ENCODE measurements around the gene CHMP1A.
A peak's percentile ranks its signal among the peaks of the same experiment; 100 is the strongest.
"Not testable (repeated sequence)": the region's sequence is repeated elsewhere in the genome, so short reads cannot be mapped to it uniquely, and the experiment has no call there.

The CHMP1A gene

DNA sequence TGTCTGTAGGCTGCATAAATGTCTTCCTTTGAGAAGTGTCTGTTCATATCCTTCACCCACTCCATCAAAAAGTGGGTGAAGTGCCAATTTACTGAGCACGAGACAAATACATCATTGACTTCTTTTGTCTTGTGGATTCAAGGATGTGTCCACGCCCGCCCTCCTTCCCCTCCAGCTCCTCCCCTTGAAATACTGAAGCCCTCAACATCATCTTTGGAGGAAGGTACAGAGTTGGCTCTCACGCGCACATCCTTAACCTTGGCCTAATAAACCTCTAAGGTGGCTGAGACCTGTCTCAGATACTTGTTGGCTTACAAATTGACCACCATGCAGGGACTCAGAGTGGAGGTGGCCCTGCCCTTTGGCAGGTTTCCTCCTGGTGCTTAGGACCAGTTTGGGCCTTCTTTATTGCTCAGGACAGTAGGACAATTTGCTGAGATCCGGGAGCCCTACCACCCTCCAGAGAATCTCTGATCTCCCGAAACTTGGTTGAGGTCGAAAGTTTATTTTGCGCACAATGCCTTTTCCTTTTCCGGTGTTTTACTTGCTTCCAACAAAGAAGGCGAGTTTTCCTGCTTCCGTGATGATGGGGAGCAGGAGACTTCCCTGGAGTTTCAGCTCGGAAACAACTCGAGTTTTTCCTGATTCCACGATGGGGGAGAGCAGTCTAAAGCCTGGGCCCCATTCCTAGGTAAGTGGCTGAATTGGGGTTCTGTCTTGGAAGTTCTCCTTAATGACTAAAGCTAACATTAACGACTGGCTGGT is 14.9 kb upstream of the CHMP1A start:
- Mint-ChIP-seq H3K4me3 (no peak overlapping the region), H3K9me3 (no peaks in the 10 kb centered on the region), H3K27ac (no peak overlapping the region), H3K36me3 (no peaks in the 10 kb centered on the region), H3K27me3 (no peaks in the 10 kb centered on the region), H3K4me1 (peaks cover 11% of the 10 kb centered on the region)

DNA sequence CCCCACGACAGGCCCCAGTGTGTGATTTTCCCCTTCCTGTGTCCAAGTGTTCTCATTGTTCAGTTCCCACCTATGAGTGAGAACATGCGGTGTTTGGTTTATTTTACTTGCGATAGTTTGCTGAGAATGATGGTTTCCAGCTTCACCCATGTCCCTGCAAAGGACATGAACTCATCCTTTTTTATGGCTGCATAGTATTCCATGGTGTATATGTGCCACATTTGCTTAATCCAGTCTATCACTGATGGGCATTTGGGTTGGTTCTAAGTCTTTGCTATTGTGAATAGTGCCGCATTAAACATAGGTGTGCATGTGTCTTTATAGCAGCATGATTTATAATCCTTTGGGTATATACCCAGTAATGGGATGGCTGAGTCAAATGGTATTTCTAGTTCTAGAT is 14.1 kb upstream of the CHMP1A start:
- H3K27me3 Mint-ChIP-seq, H3K9me3 Mint-ChIP-seq, H3K36me3 Mint-ChIP-seq, H3K4me3 Mint-ChIP-seq, H3K27ac Mint-ChIP-seq: not testable (repeated sequence)
- peaks cover 11% of the 10 kb centered on the region for H3K4me1 Mint-ChIP-seq

DNA sequence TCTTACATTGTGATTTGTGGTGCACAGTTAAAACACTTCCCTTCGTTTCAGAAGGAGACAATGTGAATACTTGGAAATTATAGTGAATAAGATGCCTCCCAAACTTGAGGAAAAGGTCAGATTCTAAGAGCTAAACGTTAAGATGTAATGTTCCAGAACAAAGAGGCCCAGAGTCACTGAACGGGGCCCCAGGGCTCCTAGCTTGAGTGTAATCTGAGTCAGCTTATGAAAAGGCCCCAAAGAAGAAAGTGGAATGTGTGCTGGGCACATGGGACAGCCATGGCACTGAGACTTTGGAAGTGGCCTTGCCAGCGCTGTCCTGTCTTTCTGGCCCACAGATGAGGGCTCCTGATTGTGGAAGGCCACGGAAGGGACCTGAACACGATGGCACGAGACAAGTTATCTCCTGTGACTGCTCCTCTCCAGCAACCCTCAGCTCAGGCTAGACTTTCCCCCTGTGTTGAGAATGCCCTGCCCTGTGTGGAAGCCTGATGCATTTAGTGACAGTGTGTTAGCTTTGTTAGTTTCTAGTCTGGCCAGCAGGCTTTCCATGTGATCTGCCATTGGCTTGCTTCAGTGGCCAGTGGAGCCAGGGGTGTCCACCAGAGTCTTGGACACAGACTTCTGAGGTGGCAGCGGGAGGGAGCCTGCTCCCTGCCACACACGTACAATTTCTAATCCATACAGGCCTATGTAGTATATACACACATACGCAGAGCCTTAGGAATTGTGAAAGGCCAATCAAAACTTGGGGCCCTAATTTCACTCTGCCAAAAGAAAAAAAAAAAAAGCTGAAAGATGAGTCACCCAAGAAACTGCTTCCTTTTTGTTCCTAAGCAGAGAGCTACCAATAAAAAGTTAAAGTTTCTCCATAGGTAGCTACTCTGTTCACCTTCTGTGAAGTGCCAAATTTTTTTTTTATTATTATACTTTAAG is 13.3 kb upstream of the CHMP1A start:
- no peaks in the 10 kb centered on the region for H3K27me3 Mint-ChIP-seq
- no peaks in the 10 kb centered on the region for H3K36me3 Mint-ChIP-seq
- peak overlapping the region; percentile 46 for H3K27ac Mint-ChIP-seq
- H3K4me3 Mint-ChIP-seq, result no peak overlapping the region
- no peaks in the 10 kb centered on the region for H3K9me3 Mint-ChIP-seq
- H3K4me1 Mint-ChIP-seq, result peaks cover 11% of the 10 kb centered on the region

DNA sequence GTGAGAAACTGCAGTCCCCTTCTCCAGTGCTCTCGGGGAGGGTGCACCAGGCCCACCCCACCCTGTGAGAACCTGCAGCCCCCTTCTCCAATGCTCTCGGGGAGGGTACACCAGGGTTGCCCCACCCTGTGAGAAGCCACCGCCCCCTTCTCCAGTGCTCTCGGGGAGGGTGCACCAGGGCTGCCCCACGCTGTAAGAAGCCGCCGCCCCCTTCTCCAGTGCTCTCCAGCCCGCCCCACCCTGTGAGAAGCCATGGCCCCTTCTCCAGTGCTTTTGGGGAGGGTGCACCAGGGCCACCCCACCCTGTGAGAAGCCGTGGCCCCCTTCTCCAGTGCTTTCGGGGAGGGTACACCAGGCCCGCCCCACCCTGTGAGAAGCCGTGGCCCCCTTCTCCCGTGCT is 12.2 kb upstream of the CHMP1A start:
- Mint-ChIP-seq H3K4me3 (no peak overlapping the region), H3K27ac (no peak overlapping the region), H3K4me1 (peaks cover 11% of the 10 kb centered on the region), H3K27me3 (no peaks in the 10 kb centered on the region), H3K36me3 (no peaks in the 10 kb centered on the region), H3K9me3 (no peaks in the 10 kb centered on the region)

DNA sequence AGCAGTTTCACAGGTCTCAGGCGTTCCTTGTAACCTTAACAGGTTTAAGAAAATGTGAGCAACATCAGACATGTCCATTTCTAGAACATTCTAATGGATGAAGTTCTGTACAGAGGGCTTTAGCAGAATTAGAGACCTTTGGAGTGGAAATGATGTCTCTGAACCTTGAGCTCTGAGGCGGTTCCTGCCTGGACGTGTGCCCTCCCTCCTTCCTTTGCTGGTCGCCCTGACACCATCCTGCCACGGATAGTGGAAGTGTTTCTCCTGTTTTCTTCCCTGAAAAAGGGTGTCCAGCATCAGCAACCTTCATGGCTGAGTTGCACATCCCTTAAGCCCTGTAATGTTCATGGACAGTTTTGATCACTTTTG is 11.3 kb upstream of the CHMP1A start:
- peaks cover 11% of the 10 kb centered on the region for H3K4me1 Mint-ChIP-seq
- H3K27me3 Mint-ChIP-seq, result no peaks in the 10 kb centered on the region
- H3K4me3 Mint-ChIP-seq, result no peak overlapping the region
- H3K36me3 Mint-ChIP-seq, result no peaks in the 10 kb centered on the region
- H3K27ac Mint-ChIP-seq, result no peak overlapping the region
- no peaks in the 10 kb centered on the region for H3K9me3 Mint-ChIP-seq

DNA sequence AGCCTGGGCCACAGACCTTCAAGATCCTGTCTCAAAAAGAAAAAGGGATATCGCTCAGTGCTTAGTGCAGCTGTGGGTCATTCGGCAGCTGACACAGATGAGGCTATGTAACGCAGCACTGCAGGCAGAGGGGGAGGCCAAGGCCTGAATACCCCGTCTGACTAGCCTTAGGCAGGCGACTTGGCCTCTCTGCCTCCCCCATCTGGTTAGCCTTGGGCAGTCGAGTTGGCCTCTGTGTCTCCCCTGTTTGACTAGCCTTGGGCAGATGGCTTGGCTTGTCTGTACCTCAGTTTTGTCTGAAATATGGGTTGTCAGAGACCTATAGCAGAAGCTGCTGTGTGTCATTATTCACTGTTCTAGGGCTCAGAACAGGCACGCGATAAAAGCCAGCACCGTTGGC is 10.1 kb upstream of the CHMP1A start:
- no peak overlapping the region for H3K27ac Mint-ChIP-seq
- no peak overlapping the region for H3K4me3 Mint-ChIP-seq
- peaks cover 11% of the 10 kb centered on the region for H3K4me1 Mint-ChIP-seq

DNA sequence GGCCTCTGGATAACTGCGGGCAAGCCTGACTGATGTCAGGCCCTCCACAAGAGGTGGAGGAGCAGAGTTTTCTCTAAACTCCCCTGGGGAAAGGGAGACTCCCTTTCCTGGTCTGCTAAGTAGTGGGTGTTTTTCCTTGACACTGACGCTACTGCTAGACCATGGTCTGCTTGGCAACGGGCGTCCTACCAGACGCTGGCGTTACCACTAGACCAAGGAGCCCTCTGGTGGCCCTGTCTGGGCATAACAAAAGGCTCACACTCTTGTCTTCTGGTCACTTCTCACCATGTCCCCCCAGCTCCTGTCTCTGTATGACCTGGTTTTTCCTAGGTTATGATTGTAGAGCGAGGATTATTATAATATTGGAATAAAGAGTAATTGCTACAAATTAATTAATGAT is 9.5 kb upstream of the CHMP1A start:
- not testable (repeated sequence) for H3K4me3 Mint-ChIP-seq, H3K27ac Mint-ChIP-seq, H3K36me3 Mint-ChIP-seq, H3K9me3 Mint-ChIP-seq, H3K27me3 Mint-ChIP-seq
- H3K4me1 Mint-ChIP-seq, result peaks cover 11% of the 10 kb centered on the region

More for the DNA sequence above, 10.1 kb upstream of the CHMP1A start:
- no peaks in the 10 kb centered on the region for H3K36me3 Mint-ChIP-seq
- H3K27me3 Mint-ChIP-seq, result no peaks in the 10 kb centered on the region
- H3K9me3 Mint-ChIP-seq, result no peaks in the 10 kb centered on the region

DNA sequence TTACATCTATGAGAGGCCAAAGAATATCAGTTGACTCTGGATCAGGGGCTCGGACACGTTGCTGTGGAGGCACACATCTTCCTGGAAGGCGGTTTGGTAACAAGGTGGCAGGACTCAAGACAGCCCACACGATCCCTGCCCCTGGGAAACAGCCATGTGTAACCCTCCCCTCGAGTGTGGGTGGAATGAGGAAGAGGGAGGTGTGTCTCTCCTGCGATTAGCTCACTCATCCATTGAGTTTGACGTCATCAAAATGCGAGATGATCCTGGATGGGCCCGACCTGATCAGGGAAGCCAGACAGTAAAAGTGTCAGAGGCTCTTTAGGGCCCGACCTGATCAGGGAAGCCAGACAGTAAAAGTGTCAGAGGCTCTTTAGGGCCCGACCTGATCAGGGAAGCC is 6.7 kb upstream of the CHMP1A start:
- not testable (repeated sequence) for H3K36me3 Mint-ChIP-seq, H3K9me3 Mint-ChIP-seq, H3K27me3 Mint-ChIP-seq, H3K4me3 Mint-ChIP-seq, H3K27ac Mint-ChIP-seq
- H3K4me1 Mint-ChIP-seq, result peaks cover 11% of the 10 kb centered on the region

DNA sequence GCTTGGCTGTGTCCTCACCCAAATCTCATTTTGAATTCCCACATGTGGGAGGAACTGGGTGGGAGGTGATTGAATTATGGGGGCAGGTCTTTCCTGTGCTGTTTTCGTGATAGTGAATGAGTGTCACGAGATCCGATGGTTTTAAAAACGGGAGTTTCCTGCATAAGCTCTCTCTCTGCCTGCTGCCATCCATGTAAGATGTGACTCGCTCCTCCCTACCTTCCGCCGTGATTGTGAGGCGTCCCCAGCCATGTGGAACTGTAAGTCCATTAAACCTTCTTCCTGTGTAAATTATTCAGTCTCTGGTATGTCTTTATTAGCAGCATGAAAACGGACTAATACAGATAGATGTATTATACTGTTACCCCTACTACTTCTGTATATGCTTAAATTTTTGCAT is 3.7 kb upstream of the CHMP1A start:
- no peak overlapping the region for H3K27ac Mint-ChIP-seq
- no peaks in the 10 kb centered on the region for H3K9me3 Mint-ChIP-seq
- H3K4me1 Mint-ChIP-seq, result peaks cover 14% of the 10 kb centered on the region
- peak overlapping the region; percentile 62 for H3K4me3 Mint-ChIP-seq
- H3K27me3 Mint-ChIP-seq, result no peaks in the 10 kb centered on the region
- peaks cover 5% of the 10 kb centered on the region for H3K36me3 Mint-ChIP-seq

DNA sequence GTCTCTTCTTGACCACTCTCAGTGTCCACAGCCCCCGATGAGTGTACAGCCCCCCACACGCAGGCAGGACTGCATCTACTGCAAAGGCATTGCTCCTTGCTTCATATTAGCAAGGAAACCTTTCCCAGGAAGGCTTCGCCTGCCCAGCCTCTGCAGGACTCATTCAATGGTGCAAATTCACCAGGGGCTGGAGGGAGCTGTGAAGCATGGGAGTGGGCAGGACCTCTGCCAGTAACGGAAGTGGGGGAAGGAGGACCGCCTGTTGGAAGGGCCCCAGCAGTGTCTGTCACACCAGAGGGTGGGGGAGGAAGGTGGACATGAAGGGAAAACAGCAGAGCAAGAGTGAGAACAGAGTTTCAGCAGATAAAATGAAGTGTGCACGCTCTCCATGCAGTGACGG is 2.6 kb upstream of the CHMP1A start:
- no peak overlapping the region for H3K27ac Mint-ChIP-seq
- peaks cover 25% of the 10 kb centered on the region for H3K4me1 Mint-ChIP-seq
- peaks cover 5% of the 10 kb centered on the region for H3K36me3 Mint-ChIP-seq
- H3K4me3 Mint-ChIP-seq, result no peak overlapping the region
- H3K9me3 Mint-ChIP-seq, result no peaks in the 10 kb centered on the region
- H3K27me3 Mint-ChIP-seq, result no peaks in the 10 kb centered on the region

DNA sequence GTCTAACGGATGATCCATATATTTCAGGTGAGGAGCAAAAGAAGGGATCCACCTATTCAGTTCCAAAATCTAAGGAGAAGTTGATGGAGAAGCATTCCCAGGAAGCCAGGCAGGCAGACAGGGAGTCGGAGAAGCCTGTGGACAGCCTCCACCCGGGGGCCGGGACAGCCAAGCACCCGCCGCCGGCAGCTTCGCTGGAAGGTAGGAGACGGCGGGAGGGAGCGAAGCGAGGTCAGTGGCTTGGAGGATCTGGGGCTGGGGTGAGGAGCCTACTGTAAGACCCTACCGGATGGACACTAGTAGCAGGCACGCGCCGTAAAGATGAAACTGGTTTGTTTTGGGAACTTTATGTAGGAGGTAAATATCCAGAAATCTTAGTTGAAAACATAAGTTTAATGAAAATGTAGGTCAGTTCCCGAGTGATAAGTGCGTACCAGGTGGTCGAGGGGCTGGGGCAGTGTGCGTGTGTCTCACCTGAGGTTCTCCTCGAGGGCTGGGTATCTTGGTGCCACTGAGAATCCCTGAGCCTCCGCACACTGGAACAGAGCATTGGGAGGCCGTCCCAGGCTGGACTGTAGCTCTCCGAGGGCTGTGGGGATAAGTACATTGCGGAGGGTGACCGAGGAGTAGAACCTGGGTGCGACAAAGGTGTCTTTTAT is 842 bp upstream of the CHMP1A start:
- H3K4me1 Mint-ChIP-seq, result peaks cover 36% of the 10 kb centered on the region
- H3K9me3 Mint-ChIP-seq, result no peaks in the 10 kb centered on the region
- no peaks in the 10 kb centered on the region for H3K27me3 Mint-ChIP-seq
- peak overlapping the region; percentile 91 for H3K4me3 Mint-ChIP-seq
- peaks cover 5% of the 10 kb centered on the region for H3K36me3 Mint-ChIP-seq
- H3K27ac Mint-ChIP-seq, result peak overlapping the region; percentile 86

DNA sequence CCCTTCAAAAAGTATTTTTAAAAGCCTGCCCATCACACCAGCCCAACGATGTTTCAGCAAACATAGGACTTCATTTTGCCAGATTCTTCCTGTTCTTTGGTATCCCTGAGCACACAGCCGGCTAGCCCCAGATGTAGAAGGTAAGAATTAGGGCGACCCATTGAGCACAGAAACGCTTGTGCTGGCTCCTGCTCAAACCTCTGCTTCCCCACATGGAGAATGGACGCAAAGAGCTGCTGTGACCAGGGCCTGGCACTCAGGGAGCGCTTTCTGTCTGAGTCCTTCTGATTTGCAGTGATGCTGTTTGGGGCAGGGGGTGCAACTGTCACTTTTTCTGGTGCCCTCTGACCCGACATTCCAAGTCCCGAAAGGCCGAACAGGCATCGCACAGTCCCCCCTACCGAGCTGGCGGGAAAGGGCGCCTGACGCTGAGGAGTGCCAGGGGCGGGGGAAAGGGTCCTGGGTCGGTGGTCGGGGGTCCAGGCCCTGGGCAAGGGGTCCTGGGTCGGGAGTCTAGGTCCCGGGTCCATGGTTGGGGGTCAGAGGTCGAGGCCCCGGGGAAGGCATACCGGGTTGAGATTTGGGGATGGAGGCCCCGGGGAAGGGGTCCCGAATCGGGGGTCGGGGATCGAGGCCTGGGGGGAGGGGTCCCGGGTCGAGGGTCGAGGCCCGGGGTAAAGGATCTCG is 930 bp downstream of the CHMP1A start:
- H3K36me3 Mint-ChIP-seq, result peaks cover 4% of the 10 kb centered on the region
- H3K4me1 Mint-ChIP-seq, result peaks cover 36% of the 10 kb centered on the region
- no peaks in the 10 kb centered on the region for H3K9me3 Mint-ChIP-seq
- H3K27me3 Mint-ChIP-seq, result no peaks in the 10 kb centered on the region
- H3K4me3 Mint-ChIP-seq, result peak overlapping the region; percentile 91
- H3K27ac Mint-ChIP-seq, result peak overlapping the region; percentile 65

DNA sequence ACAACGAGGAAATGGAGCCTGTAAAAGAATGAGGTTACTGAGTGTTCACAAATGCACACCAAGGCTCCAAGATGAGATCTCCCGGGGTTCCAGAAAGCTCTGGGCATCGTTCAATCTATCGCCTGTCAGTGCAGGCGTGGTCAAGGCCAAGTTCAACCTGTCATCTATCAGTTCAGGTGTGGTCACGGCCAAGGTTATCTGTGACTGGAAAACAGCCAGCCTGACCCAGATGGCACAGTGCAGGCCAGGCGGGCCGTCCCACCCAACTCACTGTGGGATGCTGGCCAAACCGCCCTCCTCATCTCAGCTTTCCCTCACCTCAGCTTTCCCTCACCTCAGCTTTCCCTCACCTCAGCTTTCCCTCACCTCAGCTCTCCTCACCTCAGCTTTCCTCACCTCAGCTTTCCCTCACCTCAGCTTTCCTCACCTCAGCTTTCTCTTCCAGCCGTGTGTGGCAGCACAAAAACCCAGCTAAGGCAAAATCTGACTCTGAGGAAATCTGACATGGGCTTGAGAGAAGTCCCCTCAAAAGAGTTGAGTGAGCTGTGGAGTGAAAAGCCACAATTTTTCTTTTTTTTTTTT is 2.4 kb downstream of the CHMP1A start:
- Mint-ChIP-seq H3K4me3 (peak overlapping the region; percentile 78), H3K27me3 (no peaks in the 10 kb centered on the region), H3K9me3 (no peaks in the 10 kb centered on the region), H3K36me3 (no peaks in the 10 kb centered on the region), H3K4me1 (peaks cover 36% of the 10 kb centered on the region), H3K27ac (peak overlapping the region; percentile 46)

DNA sequence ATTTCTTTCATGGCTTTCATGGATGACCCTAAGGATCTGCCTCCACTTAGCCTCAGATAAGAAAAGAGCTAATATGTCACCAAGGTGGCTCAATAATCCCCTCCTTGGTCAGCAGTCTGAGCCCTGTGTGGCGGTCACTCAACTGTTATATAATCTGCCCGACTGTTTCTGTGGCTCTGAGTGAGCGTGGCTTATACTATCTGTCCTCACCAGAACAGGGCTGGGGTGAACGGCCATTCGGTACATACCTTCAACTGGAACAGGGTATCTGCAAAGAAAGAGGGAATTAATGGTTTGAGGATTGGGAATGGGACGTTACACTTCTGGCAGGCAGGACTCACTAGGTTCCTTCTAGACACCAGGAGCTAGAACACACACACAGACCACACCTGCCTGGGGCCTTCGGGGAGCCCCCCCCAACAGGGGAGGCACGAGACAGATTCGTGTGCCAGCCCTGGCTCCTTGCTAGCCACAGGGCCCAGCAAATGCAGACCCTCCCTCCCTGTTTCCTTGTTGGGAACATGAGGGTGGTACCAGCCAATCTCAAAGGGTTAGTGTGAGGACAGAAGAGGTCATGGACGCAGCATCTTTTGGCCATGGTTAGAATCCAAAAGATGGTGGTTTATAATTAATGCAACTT is 3.7 kb downstream of the CHMP1A start:
- Mint-ChIP-seq H3K4me1 (peaks cover 35% of the 10 kb centered on the region), H3K9me3 (no peaks in the 10 kb centered on the region), H3K4me3 (no peak overlapping the region), H3K27me3 (no peaks in the 10 kb centered on the region), H3K27ac (peak overlapping the region; percentile 47), H3K36me3 (peaks cover 3% of the 10 kb centered on the region)

DNA sequence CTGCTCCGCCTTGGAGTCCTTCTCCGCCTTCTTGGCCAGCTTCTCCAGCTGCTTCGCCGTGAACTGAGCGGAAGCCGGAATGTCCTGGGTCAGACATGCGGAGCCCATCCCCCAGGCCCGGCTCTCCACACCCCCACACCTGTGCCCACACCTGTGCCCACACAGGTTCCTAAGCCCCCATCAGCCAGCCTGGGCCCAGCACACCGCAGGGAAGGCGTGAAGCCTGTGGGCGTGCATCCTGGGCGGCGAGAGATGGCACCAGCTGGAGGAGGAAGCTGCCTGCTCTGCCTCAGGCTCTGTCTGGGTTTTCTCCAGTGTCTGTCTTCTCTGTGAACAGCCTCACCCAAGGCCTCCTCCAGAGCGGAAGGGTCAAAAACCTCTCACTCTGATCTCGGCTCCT is 5.9 kb downstream of the CHMP1A start:
- H3K4me1 Mint-ChIP-seq, result peaks cover 25% of the 10 kb centered on the region
- H3K36me3 Mint-ChIP-seq, result peaks cover 4% of the 10 kb centered on the region
- no peaks in the 10 kb centered on the region for H3K27me3 Mint-ChIP-seq
- H3K4me3 Mint-ChIP-seq, result no peak overlapping the region
- H3K9me3 Mint-ChIP-seq, result no peaks in the 10 kb centered on the region
- H3K27ac Mint-ChIP-seq, result no peak overlapping the region
